A549 (cell line): ENCODE results near the gene PLAC1. TPM values are rescaled to one million over a fixed set of nuclear protein-coding genes. Genes with fewer than 3 reads are reported as not detected.

Source experiments
- ATAC-seq, 2 experiments: fragments of 200-7000 bp in 1 of 2; fragments of >200 bp in 1 of 2; cut with Nextera tagmentation in 1 of 2; cut with Tn5 transposase in 1 of 2; 3 replicates each; pipeline versions ENCODE4 v1.8.0 to v1.9.1; 2018 to 2020; ENCODE audit warnings: mild to moderate bottlenecking in 1 of 2, moderate library complexity in 1 of 2
- CTCF ChIA-PET: fragments of 300-600 bp; sonication (Branson Sonifier 250); formaldehyde crosslinking; extraction: SDS; loops from one replicate; lab custom pipeline; 2021; ENCODE audit warnings: antibody characterized with exemption, inconsistent platforms; lab: Yijun Ruan, JAX
- POLR2A ChIA-PET: fragments of 350-600 bp; formaldehyde crosslinking; extraction: SDS; loops from one replicate; lab custom pipeline; 2021; ENCODE audit warnings: antibody characterized with exemption, inconsistent platforms; lab: Yijun Ruan, JAX
- DNase-seq, 2 experiments: peaks; one replicate each; pipeline versions ENCODE4 v3.0.0 to v3.0.0-alpha.2; 2011 to 2016; ENCODE audit warnings: low read depth in 1 of 2, low spot score in 1 of 2
- FAIRE-seq: peaks from 2 replicates; lab custom pipeline; 2011; peaks lifted over from hg19 to GRCh38; lab: Jason Lieb, UNC
- H3K27ac ChIP-seq, 2 experiments: fragments of >200 bp; sonication (Bioruptor Twin); formaldehyde crosslinking; 3 replicates each; pipeline ENCODE4 v1.5.1; 2016 to 2017
- H3K4me1 ChIP-seq: fragments of >200 bp; sonication (Bioruptor Twin); formaldehyde crosslinking; 3 replicates; pipeline ENCODE4 v1.6.1; 2016
- H3K4me2 ChIP-seq: fragments of >200 bp; sonication (Bioruptor Twin); formaldehyde crosslinking; 3 replicates; pipeline ENCODE4 v1.6.1; 2016
- H3K4me3 ChIP-seq: fragments of >200 bp; sonication (Bioruptor Twin); formaldehyde crosslinking; 3 replicates; pipeline ENCODE4 v1.5.1; 2016
- H3K9me3 ChIP-seq: fragments of >200 bp; sonication (Bioruptor Twin); formaldehyde crosslinking; 3 replicates; pipeline ENCODE4 v1.6.1; 2016
- BHLHE40 ChIP-seq: IDR thresholded peaks from 2 replicates; pipeline ENCODE4 v1.6.1; 2012; ENCODE audit warnings: low read depth, low read length, inconsistent platforms
- CEBPB ChIP-seq, 2 experiments: fragments of >200 bp in 1 of 2; sonication (Bioruptor Twin) in 1 of 2; formaldehyde crosslinking in 1 of 2; IDR thresholded peaks; 2 replicates each; pipeline ENCODE4 v1.6.1; 2012 to 2016
- EP300 ChIP-seq, 2 experiments: fragments of >200 bp; sonication (Bioruptor Twin); formaldehyde crosslinking; IDR thresholded peaks; 2 replicates in 1 of 2; 3 replicates in 1 of 2; pipeline ENCODE4 v1.6.1; 2016 to 2017
- ESRRA ChIP-seq: fragments of 150-350 bp; IDR thresholded peaks from 2 replicates; pipeline ENCODE4 v1.6.1; 2014; ENCODE audit warnings: mild to moderate bottlenecking, low read length, borderline replicate concordance
- FOSB ChIP-seq: fragments of 250-450 bp; sonication (Bioruptor Pico); IDR thresholded peaks from 2 replicates; pipeline ENCODE4 v1.5.0; 2020; ENCODE audit warnings: mild to moderate bottlenecking, moderate library complexity
- FOSL2 ChIP-seq, 2 experiments: fragments of 450-650 bp in 1 of 2; fragments of >200 bp in 1 of 2; sonication (Bioruptor Twin) in 1 of 2; formaldehyde crosslinking; IDR thresholded peaks; 2 replicates each; pipeline versions ENCODE4 v1.5.0 to v1.6.1; 2016 to 2020; ENCODE audit warnings: mild to moderate bottlenecking in 1 of 2, moderate library complexity in 1 of 2
- FOXS1 ChIP-seq: fragments of 250-450 bp; sonication (Bioruptor Pico); IDR thresholded peaks from 2 replicates; pipeline ENCODE4 v1.5.0; 2020; ENCODE audit warnings: mild to moderate bottlenecking, moderate library complexity
- HEYL ChIP-seq: fragments of 250-450 bp; sonication (Bioruptor Pico); IDR thresholded peaks from 2 replicates; pipeline ENCODE4 v1.8.0; 2021; ENCODE audit warnings: mild to moderate bottlenecking, moderate library complexity
- HOXB13 ChIP-seq: fragments of 250-450 bp; sonication (Bioruptor Pico); IDR thresholded peaks from 2 replicates; pipeline ENCODE4 v1.5.0; 2020; ENCODE audit warnings: low read depth, mild to moderate bottlenecking, moderate library complexity
- KDM1A ChIP-seq: fragments of 200-600 bp; sonication (generic); IDR thresholded peaks from 2 replicates; pipeline ENCODE4 v1.6.1; 2016; ENCODE audit warnings: low read depth, mild to moderate bottlenecking
- MAFK ChIP-seq: fragments of 450-650 bp; IDR thresholded peaks from 2 replicates; pipeline ENCODE4 v1.6.1; 2014; ENCODE audit not compliant: partially characterized antibody
- MAZ ChIP-seq: fragments of 150-350 bp; IDR thresholded peaks from 2 replicates; pipeline ENCODE4 v1.6.1; 2014; ENCODE audit warnings: antibody characterized with exemption, low read depth, low read length, borderline replicate concordance
- NPAS2 ChIP-seq: fragments of 250-450 bp; sonication (Bioruptor Pico); IDR thresholded peaks from 2 replicates; pipeline ENCODE4 v1.8.0; 2022; ENCODE audit warnings: mild to moderate bottlenecking, moderate library complexity, borderline replicate concordance
- PHF8 ChIP-seq: fragments of 200-600 bp; sonication (generic); IDR thresholded peaks from 2 replicates; pipeline ENCODE4 v1.6.1; 2016; ENCODE audit warnings: low read depth, mild to moderate bottlenecking, antibody characterized with exemption, moderate library complexity, borderline replicate concordance
- POLR2AphosphoS2 ChIP-seq: conservative IDR thresholded peaks from 2 replicates; pipeline ENCODE4 v1.6.1; 2012; ENCODE audit warnings: low read length, improper control_type of control experiment, inconsistent platforms
- RARB ChIP-seq: fragments of 250-450 bp; sonication (Bioruptor Pico); IDR thresholded peaks from 2 replicates; pipeline ENCODE4 v1.8.0; 2021; ENCODE audit warnings: mild to moderate bottlenecking, moderate library complexity
- RCOR1 ChIP-seq: fragments of 150-350 bp; IDR thresholded peaks from 2 replicates; pipeline ENCODE4 v1.6.1; 2014; ENCODE audit warnings: antibody characterized with exemption, low read length, low read depth
- RNF2 ChIP-seq: fragments of 200-600 bp; sonication (generic); IDR thresholded peaks from 2 replicates; pipeline ENCODE4 v1.6.1; 2016; ENCODE audit warnings: low read depth, mild to moderate bottlenecking, antibody characterized with exemption, moderate library complexity, borderline replicate concordance
- SMC3 ChIP-seq: fragments of >200 bp; sonication (Bioruptor Twin); formaldehyde crosslinking; IDR thresholded peaks from 3 replicates; pipeline ENCODE4 v1.6.1; 2018; ENCODE audit warnings: inconsistent platforms
- SREBF2 ChIP-seq: fragments of 450-650 bp; IDR thresholded peaks from 2 replicates; pipeline ENCODE4 v1.6.1; 2014; ENCODE audit warnings: mild to moderate bottlenecking, moderate library complexity
- TFCP2L1 ChIP-seq: fragments of 250-450 bp; sonication (Bioruptor Pico); IDR thresholded peaks from 2 replicates; pipeline ENCODE4 v1.5.0; 2021; ENCODE audit warnings: mild to moderate bottlenecking
- ZC3H11A ChIP-seq: fragments of 450-650 bp; IDR thresholded peaks from 2 replicates; pipeline ENCODE4 v1.6.1; 2014; ENCODE audit warnings: antibody characterized with exemption, mild to moderate bottlenecking
- ZNF302 ChIP-seq: fragments of 250-450 bp; sonication (Bioruptor Pico); IDR thresholded peaks from 2 replicates; pipeline ENCODE4 v1.9.0; 2021; ENCODE audit warnings: inconsistent platforms, mild to moderate bottlenecking, moderate library complexity
- WGBS: methylation state at CpG from one replicate; pipeline ENCODE4 v1.1.6; 2017; ENCODE audit errors: missing lambda C conversion rate; 5-methylcytosine and 5-hydroxymethylcytosine counted together
- polyA plus RNA-seq, 4 experiments: library from polyadenylated mRNA; depleted of rRNA in 3 of 4; stranded (reverse); fragments of >200 nt; fragmentation: RNase III in 1 of 4; extraction: RNeasy Plus Mini Kit Qiagen cat#74134 plus additional on column Dnase treatment in 1 of 4; gene quantifications; 2 replicates in 3 of 4; 3 replicates in 1 of 4; pipeline ENCODE4 v1.2.3, GENCODE V29; 2011 to 2017
- TF ChIP-seq, protein P1 (sequence below): IDR thresholded peaks from 2 replicates; pipeline ENCODE4 v1.6.1; 2012
- TF ChIP-seq, protein P2 (sequence below): fragments of 250-450 bp; sonication (Bioruptor Pico); IDR thresholded peaks from 2 replicates; pipeline ENCODE4 v1.5.0; 2021; ENCODE audit warnings: mild to moderate bottlenecking, moderate library complexity, borderline replicate concordance
- TF ChIP-seq, protein P3 (sequence below): IDR thresholded peaks from 2 replicates; pipeline ENCODE4 v1.6.1; 2012
- TF ChIP-seq, protein P4 (sequence below): fragments of 250-450 bp; sonication (Bioruptor Pico); IDR thresholded peaks from 2 replicates; pipeline ENCODE4 v1.5.0; 2020; ENCODE audit warnings: low read depth, mild to moderate bottlenecking, moderate library complexity

Gene PLAC1
- polyA plus RNA-seq, 2 of the 4 experiments (the other 2 are of a cell fraction), result 0.79 to 2.6 TPM

DNA sequence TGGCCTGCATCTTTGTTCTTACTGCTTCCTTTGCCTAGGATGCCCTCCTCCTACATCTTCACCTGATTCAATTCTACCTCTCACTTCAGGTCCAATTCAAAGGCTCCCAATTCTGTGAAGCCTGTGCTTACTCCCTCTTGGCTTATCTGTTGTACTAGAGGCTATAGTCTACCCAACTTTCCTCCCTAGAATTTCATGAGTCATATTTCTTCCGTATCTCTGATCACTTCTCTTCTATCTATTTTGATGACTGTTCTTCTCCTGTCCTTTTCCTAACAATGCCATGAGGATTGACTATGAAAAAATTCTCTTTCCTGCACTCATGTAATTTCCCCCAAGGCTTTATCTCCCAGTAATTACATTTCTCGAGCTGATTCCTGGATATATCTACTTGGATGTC, 96.3 kb downstream of the PLAC1 start:
- no peak for DNase-seq
- no peak for FAIRE-seq
- ChIA-PET CTCF (no interaction called here), POLR2A (no interaction called here)
- no peak overlapping the region for H3K4me3 ChIP-seq
- no peak overlapping the region for H3K4me2 ChIP-seq
- peaks cover 13% of the 10 kb centered on the region for H3K4me1 ChIP-seq
- 0 out of 6 replicates have a peak overlapping the region, but pooled peaks of 1 of the 2 experiments have one; percentile 17 for H3K27ac ChIP-seq
- 54% methylated on average over 2 of the region's 2 CpGs for WGBS
- ATAC-seq, result no peak
- no peaks in the 10 kb centered on the region for H3K9me3 ChIP-seq
- TF ChIP-seq, protein P1, sequence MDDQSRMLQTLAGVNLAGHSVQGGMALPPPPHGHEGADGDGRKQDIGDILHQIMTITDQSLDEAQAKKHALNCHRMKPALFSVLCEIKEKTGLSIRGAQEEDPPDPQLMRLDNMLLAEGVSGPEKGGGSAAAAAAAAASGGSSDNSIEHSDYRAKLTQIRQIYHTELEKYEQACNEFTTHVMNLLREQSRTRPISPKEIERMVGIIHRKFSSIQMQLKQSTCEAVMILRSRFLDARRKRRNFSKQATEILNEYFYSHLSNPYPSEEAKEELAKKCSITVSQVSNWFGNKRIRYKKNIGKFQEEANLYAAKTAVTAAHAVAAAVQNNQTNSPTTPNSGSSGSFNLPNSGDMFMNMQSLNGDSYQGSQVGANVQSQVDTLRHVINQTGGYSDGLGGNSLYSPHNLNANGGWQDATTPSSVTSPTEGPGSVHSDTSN, result no peak
- no peak for TF ChIP-seq FOSL2 (IDR thresholded peaks at IDR 0.05)
- no peak; the same call in 1 of the 2 replicates for TF ChIP-seq FOSL2 (CRISPR knock-in tag; IDR thresholded peaks at IDR 0.05)
- TF ChIP-seq SMC3, result no peak
- TF ChIP-seq, protein P2, sequence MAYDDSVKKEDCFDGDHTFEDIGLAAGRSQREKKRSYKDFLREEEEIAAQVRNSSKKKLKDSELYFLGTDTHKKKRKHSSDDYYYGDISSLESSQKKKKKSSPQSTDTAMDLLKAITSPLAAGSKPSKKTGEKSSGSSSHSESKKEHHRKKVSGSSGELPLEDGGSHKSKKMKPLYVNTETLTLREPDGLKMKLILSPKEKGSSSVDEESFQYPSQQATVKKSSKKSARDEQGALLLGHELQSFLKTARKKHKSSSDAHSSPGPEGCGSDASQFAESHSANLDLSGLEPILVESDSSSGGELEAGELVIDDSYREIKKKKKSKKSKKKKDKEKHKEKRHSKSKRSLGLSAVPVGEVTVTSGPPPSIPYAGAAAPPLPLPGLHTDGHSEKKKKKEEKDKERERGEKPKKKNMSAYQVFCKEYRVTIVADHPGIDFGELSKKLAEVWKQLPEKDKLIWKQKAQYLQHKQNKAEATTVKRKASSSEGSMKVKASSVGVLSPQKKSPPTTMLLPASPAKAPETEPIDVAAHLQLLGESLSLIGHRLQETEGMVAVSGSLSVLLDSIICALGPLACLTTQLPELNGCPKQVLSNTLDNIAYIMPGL (CRISPR knock-in tag), result no peak
- no peak for TF ChIP-seq MAZ
- TF ChIP-seq RCOR1, result no peak
- no peak for TF ChIP-seq CEBPB (IDR thresholded peaks at IDR 0.05)
- no peak for TF ChIP-seq EP300 (IDR thresholded peaks at IDR 0.05)

DNA sequence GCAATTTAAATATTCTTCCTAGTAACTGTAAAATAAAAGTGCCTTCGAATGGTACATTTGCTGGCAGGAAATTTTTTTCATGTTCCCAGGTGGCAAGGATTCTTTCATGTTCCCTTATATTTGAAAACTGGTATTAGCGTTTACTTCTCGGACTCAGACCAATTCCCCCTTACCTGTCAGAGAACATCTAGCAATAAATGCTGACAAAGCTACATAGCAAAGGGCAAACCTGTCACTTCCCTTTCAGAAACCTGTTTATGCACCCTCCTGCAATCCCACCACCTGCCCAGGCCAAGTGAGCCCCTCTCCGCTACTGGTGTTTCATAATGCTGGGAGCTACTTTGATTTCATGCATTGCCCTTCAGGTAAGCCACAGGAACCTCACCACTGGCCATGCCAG, 100.1 kb downstream of the PLAC1 start:
- Histone ChIP-seq H3K4me1 (peaks cover 22% of the 10 kb centered on the region), H3K4me2 (peak overlapping the region; percentile 58), H3K9me3 (no peaks in the 10 kb centered on the region), H3K4me3 (no peak overlapping the region), H3K27ac (0 out of 6 replicates have a peak overlapping the region, but pooled peaks of 1 of the 2 experiments have one; percentile 32)
- no peak for ATAC-seq
- ChIA-PET POLR2A (no interaction called here), CTCF (interaction anchor here (1.0 to 1.9 kb wide), 2 partner anchors 11 to 13 kb away, joined by 3 to 5 read pairs; no protein-coding TSS in a partner anchor)
- 80% methylated on average over 4 of the region's 4 CpGs for WGBS
- no peak for TF ChIP-seq ZNF302 (CRISPR knock-in tag)
- TF ChIP-seq HOXB13 (CRISPR knock-in tag), result no peak
- no peak for TF ChIP-seq BHLHE40
- peak; percentile 61 for TF ChIP-seq MAFK
- no peak for TF ChIP-seq HEYL
- no peak for DNase-seq
- no peak for FAIRE-seq

DNA sequence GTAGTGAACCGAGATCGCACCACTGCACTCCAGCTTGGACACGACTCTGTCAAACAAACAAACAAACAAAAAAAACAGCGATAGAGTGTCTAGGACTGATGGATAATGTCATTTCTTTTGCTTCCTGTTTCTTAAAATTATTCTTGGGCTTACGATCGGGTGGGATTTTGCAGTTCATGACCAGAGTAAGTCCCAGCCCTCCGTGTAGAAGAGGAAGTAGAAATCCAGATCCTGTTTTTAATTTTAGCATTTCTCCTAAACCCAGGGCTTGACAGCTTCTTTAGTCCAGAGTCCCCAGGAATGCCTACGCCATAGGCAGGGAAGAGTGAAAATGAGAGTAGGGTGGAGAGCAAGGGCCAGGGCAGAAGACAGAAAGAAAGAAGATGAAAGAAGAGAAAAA, 104.0 kb downstream of the PLAC1 start:
- ATAC-seq (no peak), FAIRE-seq (no peak), DNase-seq (no peak)
- Histone ChIP-seq H3K4me1 (peaks cover 52% of the 10 kb centered on the region), H3K4me2 (no peak overlapping the region), H3K27ac (peak overlapping the region in 1 of 2 experiments; percentile 51; a peak in 3 of 6 replicates), H3K4me3 (no peak overlapping the region), H3K9me3 (no peaks in the 10 kb centered on the region)
- TF ChIP-seq, protein P2 (CRISPR knock-in tag), result no peak
- TF ChIP-seq, protein P3, sequence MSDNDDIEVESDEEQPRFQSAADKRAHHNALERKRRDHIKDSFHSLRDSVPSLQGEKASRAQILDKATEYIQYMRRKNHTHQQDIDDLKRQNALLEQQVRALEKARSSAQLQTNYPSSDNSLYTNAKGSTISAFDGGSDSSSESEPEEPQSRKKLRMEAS, result no peak
- no peak for TF ChIP-seq POLR2AphosphoS2
- TF ChIP-seq NPAS2, result no peak
- no peak for TF ChIP-seq SMC3
- TF ChIP-seq TFCP2L1 (CRISPR knock-in tag), result no peak
- TF ChIP-seq ZC3H11A, result no peak
- TF ChIP-seq RNF2, result no peak
- no peak for TF ChIP-seq FOSB (CRISPR knock-in tag)
- TF ChIP-seq SREBF2, result no peak
- TF ChIP-seq ESRRA, result no peak
- TF ChIP-seq, protein P1, result no peak
- TF ChIP-seq, protein P4, sequence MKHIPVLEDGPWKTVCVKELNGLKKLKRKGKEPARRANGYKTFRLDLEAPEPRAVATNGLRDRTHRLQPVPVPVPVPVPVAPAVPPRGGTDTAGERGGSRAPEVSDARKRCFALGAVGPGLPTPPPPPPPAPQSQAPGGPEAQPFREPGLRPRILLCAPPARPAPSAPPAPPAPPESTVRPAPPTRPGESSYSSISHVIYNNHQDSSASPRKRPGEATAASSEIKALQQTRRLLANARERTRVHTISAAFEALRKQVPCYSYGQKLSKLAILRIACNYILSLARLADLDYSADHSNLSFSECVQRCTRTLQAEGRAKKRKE (CRISPR knock-in tag), result no peak
- TF ChIP-seq PHF8, result no peak
- no peak for TF ChIP-seq KDM1A
- TF ChIP-seq RARB (CRISPR knock-in tag), result no peak
- TF ChIP-seq FOXS1, result no peak
- 84% methylated on average over 8 of the region's 8 CpGs for WGBS
- ChIA-PET CTCF (interaction anchor here (0.8 to 2.1 kb wide), 3 partner anchors 49 to 241 kb away, joined by 3 to 8 read pairs (median 4); no protein-coding TSS in a partner anchor), POLR2A (no interaction called here)
